HG02884 (cell line): ENCODE results near the gene MCF2L.

Experiments used
- ATAC-seq: cut with Tn5 transposase; IDR thresholded peaks from one replicate; pipeline ENCODE4 v1.9.1; 2021; ENCODE audit warnings: mild to moderate bottlenecking, moderate library complexity; ENCODE audit not compliant: unreplicated experiment

The MCF2L gene

DNA sequence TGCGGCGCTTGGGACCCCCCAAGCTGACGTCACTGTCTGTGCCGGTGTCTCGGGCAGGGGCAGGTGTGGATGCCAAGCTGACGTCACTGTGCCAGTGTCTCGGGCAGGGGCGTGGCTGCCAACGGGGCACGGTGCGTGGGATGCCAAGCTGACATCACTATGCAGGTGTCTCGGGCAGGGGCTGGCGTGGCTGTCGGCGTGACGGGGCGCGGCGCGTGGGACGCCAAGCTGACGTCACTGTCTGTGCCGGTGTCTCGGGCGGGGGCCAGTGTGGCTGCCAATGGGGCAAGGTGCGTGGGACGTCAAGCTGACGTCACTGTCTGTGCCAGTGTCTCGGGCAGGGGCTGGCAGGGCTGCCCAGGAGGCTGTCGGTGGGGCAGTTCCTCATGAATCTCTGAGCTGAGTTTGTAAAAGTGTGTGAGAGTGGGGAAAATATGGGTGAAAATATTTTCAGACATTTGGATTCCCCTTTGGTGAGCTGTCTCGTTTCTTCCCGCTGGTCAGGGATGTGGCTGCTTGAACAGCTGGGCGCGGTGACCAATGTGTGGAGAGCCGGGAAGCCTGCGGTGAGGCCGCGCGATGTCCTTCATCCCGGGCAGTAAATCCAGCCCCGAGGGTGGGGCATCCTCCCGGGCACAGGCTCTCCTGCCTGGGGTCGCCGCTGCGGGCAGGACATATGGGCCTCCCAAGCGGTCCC is 25.2 kb downstream of the MCF2L start:
- ATAC-seq: no peak

DNA sequence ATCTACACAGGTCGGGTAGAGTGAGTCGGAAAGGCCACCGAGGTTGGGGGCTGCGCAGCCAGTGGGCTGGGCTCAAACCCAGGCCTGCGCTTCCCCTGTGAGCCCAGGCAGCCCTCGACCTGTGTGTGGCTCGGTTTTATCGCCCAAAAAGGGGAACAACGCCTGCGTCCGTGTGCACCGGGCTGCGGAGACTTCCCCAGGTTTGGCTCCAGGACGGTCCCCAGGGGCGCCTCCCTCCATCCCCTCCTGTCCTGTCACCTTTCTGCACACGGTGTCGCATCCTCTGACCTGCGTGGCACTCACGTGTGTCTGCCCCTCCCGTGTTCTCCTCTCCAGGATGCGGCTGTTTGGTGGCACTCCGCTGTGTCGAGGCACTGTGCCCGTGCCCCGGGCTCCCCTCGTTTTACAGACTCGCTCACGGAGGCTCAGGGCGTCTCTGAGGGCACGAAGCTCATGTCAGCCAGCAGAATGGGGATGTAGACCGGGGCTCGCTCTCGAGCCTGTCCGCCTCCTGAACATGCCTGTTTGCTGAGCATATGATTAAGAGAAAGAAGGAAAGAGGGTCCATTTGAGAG is 25.9 kb downstream of the MCF2L start:
- no peak for ATAC-seq

DNA sequence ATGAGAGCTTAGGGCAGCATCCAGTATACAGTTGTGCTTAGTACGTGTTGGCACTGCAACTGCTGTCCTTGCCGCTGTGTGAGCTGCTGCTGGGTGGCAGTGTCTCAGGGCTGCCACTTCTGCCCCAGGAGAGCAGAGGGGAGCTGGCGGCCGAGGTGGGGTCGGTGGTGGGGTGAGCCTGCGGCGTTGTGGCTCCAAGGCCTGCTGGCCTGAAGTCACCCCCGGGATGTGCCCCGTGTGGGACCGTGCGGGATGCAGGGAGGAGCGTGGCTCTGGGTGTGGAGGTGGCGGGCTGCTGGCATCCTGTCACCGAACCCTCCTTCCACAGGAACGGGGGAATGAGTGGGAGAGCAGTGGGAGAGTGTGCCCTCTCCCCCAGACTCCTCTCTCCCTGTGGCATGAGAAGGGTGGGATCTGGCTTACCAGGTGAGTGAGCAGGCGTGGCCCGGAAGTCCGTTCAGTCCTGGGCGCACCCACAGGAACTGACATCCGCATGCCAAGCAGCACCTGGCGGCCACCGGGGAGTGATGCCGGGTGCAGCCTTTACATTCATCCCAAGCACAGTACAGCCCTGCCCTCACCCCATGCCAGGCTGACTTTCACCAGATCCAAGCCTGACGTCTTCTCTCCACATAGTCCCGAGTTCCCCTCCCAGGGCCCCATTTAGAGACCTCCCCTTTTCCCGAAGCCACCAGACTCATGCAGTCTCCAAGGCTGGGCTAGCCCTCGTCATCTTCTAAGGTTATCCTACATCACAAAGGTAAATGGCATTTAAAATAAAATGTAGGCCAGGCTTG is 26.6 kb downstream of the MCF2L start:
- ATAC-seq: no peak

DNA sequence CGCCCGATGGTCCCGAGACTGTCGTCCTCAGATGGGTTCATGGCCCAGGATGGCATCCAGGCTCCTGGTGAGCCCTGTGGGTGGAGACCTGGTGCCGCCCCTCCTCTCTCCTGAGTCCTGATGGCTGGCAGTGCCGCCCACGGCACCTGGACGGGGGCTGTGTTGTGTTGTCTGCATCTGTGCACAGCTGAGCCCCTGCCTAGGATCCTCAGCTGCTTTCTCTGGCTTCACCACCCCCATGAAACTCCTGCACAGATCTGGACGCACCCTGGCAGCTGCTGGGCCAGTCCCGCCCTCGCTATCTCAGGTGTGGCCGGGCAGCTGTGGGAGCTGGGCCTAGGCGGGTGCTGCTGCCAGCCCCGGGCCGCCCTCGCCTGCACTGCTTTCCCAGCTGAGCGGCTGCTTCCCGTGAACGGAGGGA is 27.7 kb downstream of the MCF2L start:
- ATAC-seq: no peak

DNA sequence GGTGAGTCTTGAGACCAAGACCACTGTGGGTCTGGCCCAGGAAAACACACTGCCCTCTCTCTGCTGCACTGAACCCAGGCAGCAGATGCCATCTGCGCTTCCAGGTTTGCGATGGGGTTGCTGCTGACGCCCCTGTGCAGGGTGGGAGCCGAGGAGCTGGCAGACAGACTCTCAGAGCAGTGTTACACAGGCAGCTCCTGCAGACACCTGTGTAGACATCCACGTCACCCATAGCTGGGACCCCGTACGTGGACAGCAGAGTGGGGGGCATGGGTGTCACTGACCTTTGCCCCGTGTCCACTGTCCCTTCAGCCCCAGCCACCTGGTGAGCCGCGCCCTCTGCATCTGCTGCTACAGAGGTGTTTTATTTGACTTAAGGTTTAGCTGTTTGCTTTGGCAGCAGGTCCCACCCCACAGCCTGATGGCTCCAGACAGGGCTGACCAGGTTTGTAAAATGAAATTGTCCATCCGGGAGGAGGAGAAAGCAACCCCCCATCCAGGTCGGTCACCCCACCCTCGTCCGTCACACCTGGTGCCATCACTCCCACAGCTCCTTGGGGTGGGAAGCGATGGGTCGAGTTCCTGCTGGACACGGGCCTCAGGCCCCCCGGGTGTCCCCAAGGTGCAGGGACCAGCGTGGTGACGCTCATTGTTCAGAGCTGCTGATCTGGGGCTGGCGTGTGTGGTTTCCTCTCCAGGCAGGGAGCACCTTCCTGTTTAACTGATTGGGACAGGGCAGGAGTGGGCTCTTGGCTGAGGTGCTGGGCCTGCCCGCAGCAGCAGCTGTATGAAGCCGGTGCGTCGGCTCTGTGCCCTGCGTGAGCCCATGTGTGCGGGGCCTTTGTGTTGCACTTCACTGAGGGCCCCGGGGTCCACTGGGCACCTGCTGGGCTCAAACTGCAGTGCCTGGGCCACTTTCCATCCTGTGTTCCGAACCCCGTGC is 28.4 kb downstream of the MCF2L start:
- ATAC-seq: no peak

DNA sequence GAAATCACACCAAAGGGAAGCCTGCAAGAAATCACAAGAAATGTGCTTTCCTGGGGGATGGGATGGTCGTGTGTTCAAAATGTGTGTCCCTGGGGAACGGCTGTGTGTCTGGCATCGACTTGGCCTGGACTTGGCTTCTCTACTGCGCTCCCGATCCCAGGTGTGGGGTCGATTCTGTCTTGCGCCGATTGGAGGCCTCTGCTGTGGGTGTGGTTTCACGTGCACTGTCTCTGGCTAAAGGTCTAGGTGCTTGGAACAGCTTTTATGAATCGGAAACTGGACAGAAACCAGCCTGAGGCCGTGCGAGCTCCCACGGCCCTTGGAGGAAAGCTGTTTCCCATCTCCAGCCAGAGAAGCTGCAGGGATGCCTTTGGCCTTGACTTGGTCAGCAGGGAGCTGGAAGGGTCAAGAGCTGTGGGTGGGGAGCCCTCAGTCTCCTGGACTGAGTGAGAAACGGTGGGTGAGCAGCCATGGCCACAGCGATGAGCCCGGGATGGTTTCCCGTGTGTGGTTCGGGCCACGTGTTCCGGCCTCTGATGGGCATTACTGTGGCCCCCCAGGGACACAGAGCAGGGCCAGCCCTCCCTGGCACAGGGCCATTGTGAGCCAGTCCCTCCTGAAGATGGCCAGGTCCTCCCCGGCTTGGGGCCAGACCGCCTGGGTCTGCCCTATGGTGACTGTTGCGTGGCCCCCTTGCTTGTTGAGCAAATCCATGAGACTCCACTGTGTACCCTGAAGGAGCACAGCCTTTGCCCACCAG is 29.7 kb downstream of the MCF2L start:
- ATAC-seq: no peak

DNA sequence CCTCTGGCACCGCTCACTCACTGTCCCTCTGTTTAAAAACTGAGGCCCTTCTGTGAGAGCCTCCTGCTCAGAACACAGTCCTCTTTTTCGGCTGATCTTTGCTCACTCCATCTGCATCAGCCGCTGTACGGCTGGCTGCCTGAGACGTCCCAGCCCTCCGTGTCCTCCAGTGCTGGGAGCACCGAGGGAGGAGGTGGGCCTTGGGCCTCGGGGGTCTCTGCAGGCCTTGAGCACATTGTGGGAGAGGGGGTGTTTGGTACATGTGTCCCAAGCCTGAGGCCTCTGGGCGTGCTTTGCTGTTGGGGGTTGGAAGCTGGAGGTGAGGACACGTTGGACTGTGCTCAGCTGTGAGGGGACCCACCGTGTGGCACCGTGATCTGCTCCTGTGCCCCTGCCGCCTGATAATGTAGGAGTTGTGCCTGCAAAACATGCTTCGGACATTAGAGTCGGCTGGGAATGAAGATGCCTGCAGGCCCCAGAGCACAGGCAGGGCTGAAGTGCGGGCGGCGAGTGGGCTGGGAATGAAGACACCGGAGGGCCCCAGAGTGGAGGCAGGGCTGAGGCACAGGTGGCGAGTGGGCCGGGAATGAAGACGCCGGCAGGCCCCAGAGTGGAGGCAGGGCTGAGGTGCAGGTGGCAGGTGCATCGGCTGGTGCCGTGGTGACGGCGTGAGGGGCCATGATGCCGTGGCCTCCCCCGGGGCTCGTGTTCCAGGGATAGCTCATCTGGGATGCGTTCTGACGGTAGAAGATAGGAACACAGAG is 30.6 kb downstream of the MCF2L start:
- no peak for ATAC-seq

DNA sequence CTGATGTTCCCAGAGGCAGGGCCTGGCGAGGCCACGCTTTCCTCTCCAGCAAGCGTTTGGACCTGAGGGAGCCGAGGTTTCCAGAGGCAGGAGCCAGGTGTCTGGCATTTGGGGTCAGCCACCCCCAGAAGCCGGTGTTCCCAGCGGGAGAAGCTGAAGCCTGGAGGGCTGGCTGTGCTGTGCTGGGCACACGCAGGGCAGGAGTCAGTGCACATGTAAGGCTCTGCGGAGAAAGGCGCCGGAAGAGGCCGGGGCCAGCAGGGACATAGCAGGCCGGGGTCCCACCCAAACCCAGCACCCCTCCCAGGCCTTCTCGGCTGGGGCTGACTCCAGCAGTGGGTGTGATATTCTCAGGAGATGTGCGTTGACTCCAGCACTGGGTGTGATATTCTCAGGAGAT is 31.6 kb downstream of the MCF2L start:
- ATAC-seq: no peak

DNA sequence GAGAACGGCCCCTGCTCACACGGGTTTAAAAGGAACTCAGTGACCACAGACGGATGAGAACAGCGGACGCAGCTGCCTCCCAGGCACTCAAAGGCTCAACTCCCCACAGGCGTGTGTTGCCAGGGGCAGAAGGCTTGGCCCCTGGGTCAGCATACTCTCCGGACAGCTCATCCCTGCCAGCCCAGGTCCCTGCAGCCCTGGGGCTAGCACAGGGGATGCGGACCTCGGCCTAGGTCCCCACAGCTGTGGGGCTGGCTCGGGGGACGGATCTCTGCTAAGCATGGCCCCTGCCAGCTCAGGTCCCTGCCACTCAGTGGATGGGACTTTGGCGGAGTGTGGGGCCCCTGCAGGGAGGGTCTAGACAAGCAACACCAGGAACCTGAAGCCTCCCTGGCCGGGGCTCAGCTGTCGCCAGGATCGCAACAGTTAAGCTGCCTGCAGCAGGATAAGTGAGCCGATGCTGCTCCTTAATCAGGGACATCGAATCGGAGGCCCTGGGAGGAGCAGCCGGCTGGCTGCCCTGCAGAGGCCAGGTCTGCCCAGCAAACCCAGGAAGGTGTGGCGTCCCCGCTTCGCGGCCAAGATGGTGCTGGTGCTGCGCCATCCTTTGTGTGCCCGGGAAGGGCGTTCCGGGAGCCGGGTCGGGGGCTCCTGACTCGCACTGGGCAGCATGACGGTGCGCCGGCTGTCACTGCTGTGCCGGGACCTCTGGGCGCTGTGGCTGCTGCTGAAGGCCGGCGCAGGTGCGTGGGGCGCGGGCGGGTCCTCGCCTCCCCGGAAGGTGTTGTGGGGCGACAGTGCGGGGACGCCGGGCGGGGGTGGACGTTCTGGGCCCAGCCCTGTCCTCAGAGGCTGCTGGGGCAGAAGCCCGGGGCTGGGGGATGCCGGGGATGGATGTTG is 32.5 kb downstream of the MCF2L start:
- ATAC-seq: no peak

DNA sequence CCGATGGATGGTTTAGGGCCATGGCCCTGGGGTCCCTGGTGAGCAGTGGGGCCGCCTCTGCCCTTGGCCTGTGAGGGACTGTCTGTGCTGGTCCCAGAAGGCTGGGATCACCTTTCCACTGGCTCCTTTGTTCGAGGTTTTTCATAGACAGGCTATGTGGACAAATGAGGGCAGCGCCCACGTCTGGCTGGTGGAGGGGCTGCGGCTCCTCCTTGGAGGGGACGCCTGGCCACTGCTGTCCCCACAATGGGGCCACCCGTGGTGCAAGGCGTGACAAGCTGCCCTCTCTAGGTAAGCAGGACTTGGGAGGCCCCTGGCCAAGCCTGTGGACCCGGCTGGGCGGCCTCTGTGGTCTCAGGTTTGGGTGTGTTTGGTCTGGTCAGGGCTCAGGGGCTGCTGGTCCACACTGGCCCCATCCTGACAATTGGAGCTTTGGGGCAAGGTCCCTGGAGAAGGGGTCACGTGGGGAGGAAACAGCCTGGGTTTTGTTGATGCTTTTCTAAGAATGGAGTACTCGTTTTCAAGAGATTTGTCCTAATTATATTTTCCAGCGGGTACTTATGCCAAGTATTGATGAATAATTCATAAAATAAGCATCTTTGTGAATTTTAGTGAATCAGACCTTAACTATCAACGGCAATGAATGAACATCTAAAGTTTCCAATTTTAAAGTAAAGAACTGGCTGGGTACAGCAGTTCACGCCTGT is 33.3 kb downstream of the MCF2L start:
- no peak for ATAC-seq

DNA sequence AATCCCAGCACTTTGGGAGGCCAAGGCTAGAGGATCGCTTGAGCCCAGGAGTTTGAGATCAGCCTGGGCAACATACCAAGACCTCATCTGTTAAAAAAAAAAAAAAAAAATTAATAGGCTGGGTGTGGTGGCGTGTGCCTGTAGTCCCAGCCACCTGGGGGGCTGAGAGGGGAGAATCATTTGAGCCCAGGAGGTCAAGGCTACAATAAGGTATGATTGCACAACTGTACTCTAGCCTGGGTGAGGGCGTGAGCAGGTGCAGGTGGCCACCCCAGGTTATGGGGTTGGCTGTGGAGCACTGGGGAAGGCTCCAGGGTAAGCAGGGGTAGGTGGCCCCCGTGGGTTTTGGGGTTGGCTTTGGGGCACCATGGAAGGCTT is 33.9 kb downstream of the MCF2L start:
- no peak for ATAC-seq

DNA sequence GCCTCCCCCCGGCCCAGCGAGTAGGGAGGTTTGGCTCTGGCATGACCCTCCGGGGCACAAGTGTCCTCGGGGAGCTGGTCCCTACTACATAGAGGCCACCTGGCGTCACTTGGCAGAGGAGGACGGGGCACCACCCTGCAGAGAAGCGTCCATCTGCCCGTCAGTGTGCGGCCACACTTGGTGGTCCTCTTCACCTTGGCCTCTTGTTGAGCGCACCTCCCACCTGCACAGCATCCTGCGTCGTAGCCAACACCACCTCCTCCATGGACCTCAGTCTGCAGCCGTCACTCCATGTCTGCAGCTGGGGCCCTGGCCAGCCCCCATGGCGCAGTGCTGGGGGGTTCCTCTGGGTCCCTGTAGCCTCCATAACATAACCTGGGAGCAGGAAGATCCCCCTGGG is 35.1 kb downstream of the MCF2L start:
- no peak for ATAC-seq

DNA sequence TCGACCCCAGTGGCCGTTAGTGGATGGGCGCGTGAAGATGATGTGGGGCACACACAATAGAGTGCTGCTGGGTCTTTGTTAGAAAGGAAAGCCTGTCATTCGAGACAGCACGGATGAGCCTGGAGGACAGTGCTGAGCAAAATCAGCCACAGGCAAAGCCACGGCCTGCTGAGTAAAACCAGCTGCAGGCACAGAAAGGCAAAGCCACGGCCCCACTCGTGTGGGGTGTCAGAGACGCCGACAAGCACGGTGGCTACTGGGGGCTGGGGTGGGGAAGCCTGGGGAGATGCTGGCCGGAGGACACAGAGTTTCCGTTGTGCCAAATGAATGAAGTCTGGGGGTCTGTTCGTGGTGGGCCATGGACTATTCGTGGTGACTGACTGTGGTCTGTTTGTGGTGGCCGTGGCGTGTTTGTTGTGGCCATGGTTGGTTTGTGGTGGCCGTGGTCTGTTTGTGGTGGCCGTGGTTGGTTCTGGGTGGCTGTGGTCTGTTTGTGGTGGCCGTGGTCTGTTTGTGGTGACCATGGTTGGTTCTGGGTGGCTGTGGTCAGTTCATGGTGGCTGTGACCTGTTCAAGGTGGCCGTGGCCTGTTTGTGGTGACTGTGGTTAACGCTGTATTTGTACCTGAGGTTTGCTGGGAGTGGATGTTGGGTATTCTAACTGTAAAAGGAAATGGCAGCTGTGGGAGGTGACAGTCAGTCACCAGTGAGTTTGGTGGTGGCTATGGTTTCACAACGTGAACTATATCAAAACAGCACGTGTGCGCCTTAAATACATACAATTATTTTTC is 36.3 kb downstream of the MCF2L start:
- ATAC-seq: no peak

DNA sequence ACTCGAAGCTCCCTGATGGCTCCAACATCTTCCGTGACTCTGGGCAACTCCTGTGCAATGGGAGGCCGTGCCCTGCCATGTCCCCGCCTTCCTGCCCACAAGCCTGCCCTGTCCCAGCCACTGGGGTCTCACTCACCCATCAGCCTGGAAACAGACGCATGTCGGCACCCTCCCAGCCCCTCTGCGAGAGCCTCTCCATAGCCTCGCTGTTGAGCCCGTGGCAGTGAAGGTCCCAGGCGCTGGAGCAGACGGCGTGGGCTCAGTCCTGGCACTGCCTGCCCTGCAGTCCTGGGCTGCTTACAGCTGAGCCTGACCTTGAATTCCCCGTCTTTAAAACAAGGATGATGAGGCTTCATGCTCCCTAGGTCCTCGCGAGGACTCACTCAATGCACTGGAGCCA is 37.0 kb downstream of the MCF2L start:
- ATAC-seq: no peak

DNA sequence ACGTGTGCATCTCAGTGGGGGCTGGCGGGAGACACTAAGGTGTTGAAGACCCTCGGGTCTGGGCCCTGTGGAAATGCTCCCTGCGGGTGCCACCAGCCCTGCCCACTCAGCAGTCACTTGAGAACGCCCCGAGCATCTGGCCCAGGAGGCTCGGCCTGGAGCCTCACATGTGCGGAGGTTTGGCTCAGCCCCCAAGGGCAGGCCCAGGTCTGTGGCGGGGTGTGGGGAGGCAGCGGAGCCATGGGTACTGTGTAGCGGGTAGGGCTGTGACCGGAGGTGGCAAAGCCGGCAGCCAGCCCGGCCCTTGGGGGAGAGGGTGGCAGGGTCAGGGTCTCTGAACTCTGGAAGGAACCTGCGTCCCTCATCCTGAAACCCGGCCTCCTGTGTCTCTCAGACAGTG is 37.6 kb downstream of the MCF2L start:
- ATAC-seq: no peak

DNA sequence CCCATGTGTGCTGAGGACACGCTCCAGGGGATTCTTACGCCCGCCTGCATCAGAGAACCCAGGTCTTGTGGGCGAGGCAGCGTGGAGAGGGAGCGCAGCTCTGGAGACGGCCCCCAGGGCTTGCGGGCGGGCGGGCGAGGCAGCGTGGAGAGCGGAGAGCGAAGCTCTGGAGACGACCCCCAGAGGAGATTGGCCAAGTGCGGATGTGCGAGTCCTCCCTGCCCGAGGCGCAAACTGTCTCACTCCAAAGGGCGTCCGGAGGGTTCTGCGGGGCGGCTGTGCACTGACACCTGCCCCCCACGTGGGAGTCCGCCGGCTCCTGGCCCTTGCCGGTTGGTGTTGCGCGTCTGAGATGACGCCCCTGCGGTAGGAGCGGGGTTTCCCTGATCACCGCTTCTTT is 39.8 kb downstream of the MCF2L start:
- ATAC-seq: no peak
